ENCODE measurements around the gene FNIP2. TPM values are rescaled to one million over a fixed set of nuclear protein-coding genes. Genes with fewer than 3 reads are reported as not detected.
A peak's percentile ranks its signal among the peaks of the same experiment; 100 is the strongest.
"Not testable (repeated sequence)": the region's sequence is repeated elsewhere in the genome, so short reads cannot be mapped to it uniquely, and the experiment has no call there.

The FNIP2 gene
- polyA plus RNA-seq, 6 donors from 2014 or later = not detected

DNA sequence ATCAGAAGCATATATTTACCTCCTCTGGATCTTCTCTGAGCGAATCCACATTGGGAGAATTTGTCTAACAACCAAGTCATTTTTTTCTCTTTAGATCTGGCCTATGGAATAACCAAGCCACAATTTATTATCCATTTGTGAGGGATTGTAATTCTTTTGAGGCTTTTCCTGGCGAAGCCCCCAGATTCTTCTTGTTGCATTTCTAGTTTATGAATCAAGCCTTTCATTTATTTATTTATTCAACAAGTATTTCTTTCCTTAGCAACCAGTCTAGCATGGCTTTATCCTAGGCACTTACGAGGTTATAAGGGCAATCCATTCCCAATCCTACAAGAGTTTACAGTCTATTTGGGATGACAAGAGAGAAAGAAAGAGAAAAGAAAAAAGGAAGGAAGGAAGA, 18.4 kb upstream of the FNIP2 start:
- ATAC-seq (ENCODE audit: low read depth in 2 of 2) = no peak
- Mint-ChIP-seq H3K9me3 (peaks cover 0 to 7% (median 1%) of the 10 kb centered on the region in 7 donors), H3K4me1 (no peaks in the 10 kb centered on the region), H3K27me3 (peaks cover 35 to 45% (median 41%) of the 10 kb centered on the region in 3 donors), H3K27ac (no peak overlapping the region), H3K36me3 (no peaks in the 10 kb centered on the region), H3K4me3 (no peak overlapping the region)
- no peak for DNase-seq

DNA sequence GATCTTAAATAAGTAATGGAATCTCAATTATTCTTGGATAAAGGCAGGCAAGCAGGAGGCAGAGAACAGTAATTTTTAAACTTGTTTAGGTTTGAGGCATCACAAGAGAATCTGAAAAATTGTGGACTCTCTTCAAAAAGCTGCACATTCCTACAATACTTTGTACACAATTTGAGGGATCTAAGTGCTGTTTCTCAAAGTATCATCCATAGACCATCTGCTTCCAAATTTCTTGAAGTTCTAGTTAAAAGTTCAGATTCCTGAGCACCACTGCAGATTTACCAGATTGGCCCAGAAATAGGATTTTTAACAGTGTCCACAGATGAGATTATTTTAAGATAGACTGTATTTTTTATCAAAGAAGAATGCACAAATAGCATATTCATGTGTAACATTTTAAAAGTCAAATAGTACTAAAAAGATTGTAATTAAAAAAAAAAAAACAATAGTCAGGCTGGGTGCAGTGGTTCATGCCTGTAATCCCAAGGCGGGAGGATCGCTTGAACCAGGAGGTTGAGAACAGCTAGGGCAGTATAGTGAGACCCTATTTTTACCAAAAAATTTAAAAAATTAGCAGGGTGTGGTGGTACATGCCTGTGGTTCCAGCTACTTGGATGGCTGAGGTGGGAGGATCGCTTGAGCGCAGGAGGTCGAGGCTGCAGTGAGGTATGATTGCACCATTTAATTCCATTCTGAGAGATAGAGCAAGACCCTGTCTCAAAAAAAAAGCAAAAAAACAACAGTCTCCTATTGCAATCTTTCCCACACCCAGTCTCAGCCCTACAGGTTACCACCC, 14.2 kb upstream of the FNIP2 start:
- Mint-ChIP-seq H3K4me3 (no peak overlapping the region), H3K4me1 (no peaks in the 10 kb centered on the region), H3K27ac (no peak overlapping the region), H3K36me3 (peaks cover 0 to 24% of the 10 kb centered on the region in 2 donors), H3K27me3 (peaks cover 45 to 66% (median 60%) of the 10 kb centered on the region in 3 donors), H3K9me3 (peaks cover 4 to 27% (median 17%) of the 10 kb centered on the region in 7 donors)
- ATAC-seq (ENCODE audit: low read depth in 2 of 2) (no peak), DNase-seq (no peak)

DNA sequence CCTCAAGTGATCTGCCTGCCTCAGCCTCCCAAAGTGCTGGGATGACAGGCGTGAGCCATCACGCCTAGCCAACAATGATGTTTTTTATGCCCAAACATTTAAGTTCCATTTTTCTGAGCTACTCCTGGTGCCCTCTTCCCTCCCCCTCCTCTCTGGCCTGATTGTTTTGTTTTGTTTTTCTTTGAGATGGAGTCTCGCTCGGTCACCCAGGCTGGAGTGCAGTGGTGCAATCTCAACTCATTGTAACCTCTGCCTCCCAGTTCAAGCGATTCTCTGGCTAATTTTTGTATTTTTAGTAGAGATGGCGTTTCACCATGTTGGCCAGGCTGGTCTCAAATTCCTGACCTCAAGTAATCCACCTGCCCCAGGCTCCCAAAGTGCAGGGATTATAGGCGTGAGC, 13.0 kb upstream of the FNIP2 start:
- H3K27ac Mint-ChIP-seq = not testable (repeated sequence)

DNA sequence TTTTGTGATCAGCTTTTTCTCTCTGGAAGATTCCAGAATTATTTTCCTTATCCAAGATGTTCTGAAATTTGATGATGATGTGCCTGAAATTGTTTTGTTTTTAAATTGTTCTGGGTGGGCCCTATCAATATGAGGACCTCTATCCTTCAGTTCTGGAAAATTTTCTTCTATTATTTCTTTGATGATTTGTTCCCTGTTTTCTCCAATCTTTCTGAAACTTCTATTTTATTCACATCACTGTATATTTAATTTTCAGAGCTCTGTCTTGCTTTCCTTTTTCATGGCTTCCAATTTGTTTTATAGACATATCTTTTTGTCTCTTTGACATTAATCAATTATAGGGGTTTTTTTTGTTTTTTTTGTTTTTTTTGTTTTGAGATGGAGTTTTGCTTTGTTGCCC, 12.2 kb upstream of the FNIP2 start:
- Mint-ChIP-seq H3K9me3 (peaks cover 4 to 27% (median 19%) of the 10 kb centered on the region in 7 donors), H3K36me3 (peaks cover under 1 to 24% of the 10 kb centered on the region in 2 donors), H3K27me3 (peaks cover 48 to 66% (median 57%) of the 10 kb centered on the region in 3 donors), H3K4me3 (no peak overlapping the region), H3K4me1 (no peaks in the 10 kb centered on the region), H3K27ac (no peak overlapping the region)
- ATAC-seq (ENCODE audit: low read depth in 2 of 2) (no peak), DNase-seq (no peak)

More for the DNA sequence above, 13.0 kb upstream of the FNIP2 start:
- ATAC-seq (ENCODE audit: low read depth in 2 of 2); H3K4me1 Mint-ChIP-seq; DNase-seq; H3K4me3 Mint-ChIP-seq: not testable (repeated sequence)
- Mint-ChIP-seq H3K9me3 (peaks cover 4 to 27% (median 18%) of the 10 kb centered on the region in 7 donors), H3K36me3 (peaks cover 0 to 24% of the 10 kb centered on the region in 2 donors), H3K27me3 (peaks cover 46 to 64% (median 57%) of the 10 kb centered on the region in 3 donors)

DNA sequence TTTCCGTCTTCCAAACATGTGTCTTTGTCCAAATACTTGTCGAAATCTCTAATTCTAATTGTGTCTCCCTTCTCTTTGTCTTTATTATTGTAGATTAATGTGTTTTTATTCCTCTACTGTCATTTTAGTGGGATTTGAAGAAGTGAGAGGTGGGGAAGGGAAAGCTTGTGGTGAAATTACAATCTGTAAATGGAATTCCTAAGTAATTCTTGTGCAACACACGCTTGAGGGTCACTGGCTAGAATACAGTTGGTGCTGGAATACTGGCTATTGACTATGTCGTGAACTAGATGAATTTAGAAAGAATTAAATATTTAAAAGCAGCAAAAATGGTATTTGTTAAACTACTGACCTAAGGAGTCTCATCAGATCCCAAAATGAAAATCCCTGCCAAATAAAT, 10.7 kb upstream of the FNIP2 start:
- Mint-ChIP-seq H3K36me3 (peaks cover 4 to 24% of the 10 kb centered on the region in 2 donors), H3K4me3 (no peak overlapping the region), H3K27me3 (peaks cover 64 to 81% (median 73%) of the 10 kb centered on the region in 3 donors), H3K4me1 (no peaks in the 10 kb centered on the region), H3K27ac (no peak overlapping the region), H3K9me3 (peaks cover 4 to 27% (median 19%) of the 10 kb centered on the region in 7 donors)
- no peak for DNase-seq
- no peak for ATAC-seq (ENCODE audit: low read depth in 2 of 2)

DNA sequence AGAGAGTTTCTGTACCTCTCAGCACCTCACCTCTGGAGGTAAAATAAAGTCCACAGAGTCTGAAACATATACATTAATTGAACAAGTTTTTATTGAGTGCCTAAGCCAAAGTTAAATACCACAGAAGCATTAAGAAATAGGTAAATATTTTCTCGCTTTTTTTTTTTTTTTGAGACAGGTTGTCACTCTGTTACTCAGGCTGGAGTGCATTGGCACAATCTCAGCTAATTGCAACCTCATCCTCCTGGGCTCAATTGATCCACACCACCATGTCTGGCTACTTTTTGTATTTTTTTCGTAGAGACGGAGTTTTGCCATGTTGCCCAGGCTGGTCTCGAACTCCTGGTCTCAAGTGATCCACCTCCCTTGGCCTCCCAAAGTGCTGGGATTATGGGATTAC, 10.1 kb upstream of the FNIP2 start:
- Mint-ChIP-seq H3K4me3 (no peak overlapping the region), H3K27me3 (peaks cover 69 to 87% (median 77%) of the 10 kb centered on the region in 3 donors), H3K36me3 (peaks cover 4 to 24% of the 10 kb centered on the region in 2 donors), H3K4me1 (no peaks in the 10 kb centered on the region), H3K27ac (no peak overlapping the region), H3K9me3 (peaks cover 4 to 27% (median 19%) of the 10 kb centered on the region in 7 donors)
- DNase-seq = no peak
- ATAC-seq (ENCODE audit: low read depth in 2 of 2) = no peak

DNA sequence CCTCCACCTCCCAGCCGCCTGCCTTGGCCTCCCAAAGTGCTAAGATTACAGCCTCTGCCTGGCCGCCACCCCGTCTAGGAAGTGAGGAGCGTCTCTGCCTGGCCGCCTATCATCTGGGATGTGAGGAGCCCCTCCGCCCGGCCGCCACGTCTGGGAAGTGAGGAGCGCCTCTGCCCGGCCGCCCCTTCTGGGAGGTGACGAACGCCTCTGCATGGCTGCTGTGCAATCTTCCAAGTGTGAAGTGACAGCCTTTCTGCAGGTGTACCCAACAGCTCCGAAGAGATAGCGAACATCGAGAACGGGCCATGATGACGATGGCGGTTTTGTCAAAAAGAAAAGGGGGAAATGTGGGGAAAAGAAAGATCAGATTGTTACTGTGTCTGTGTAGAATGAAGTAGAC, 9.3 kb upstream of the FNIP2 start:
- not testable (repeated sequence) for DNase-seq; H3K4me3 Mint-ChIP-seq; ATAC-seq (ENCODE audit: low read depth in 2 of 2); H3K4me1 Mint-ChIP-seq; H3K27ac Mint-ChIP-seq
- Mint-ChIP-seq H3K9me3 (peaks cover 4 to 27% (median 19%) of the 10 kb centered on the region in 7 donors), H3K27me3 (peaks cover 68 to 88% (median 77%) of the 10 kb centered on the region in 3 donors), H3K36me3 (peaks cover 4 to 24% of the 10 kb centered on the region in 2 donors)

DNA sequence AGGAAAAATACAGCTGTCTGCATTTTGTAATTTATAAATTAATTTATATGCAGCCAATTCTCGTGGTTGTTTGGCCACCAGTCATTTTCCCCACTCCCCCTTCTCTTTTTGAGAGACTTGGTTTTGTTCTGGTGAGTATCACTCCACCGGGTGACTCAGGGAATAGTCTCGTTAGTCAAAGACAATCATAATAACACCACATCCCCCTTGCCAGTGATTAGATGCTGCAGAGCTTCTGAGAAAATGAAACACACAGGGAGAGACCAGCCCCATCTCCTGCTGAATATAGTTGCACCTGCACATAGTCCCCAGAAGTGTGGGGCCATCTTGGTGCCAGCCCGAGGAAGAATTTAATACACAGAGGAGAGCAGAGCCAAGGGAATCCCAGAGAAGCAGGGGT, 8.0 kb upstream of the FNIP2 start:
- Mint-ChIP-seq H3K36me3 (peaks cover 4 to 24% of the 10 kb centered on the region in 2 donors), H3K4me3 (no peak overlapping the region), H3K4me1 (no peaks in the 10 kb centered on the region), H3K27ac (no peak overlapping the region), H3K27me3 (peaks cover 62 to 85% (median 74%) of the 10 kb centered on the region in 3 donors), H3K9me3 (peaks cover 4 to 25% (median 18%) of the 10 kb centered on the region in 7 donors)
- DNase-seq = no peak
- ATAC-seq (ENCODE audit: low read depth in 2 of 2) = no peak

DNA sequence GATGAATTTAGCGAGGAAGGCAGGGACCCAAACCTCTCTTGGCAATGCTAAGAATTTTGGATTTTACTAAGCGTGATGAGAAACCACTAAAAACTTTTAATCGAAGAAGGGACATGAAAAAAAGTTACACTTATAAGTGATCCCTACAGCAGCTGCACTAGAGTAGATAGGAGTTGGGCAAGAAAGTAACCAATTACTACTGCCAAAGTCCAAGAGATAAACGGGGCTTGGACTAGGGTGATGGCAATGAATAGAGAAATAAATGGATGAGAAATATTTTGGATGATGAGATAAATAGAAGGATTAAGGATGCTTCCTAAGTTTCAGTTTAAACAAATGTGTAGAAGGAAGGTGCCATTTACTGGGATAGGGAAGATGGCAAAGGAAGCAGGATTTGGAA, 6.3 kb upstream of the FNIP2 start:
- no peak overlapping the region for H3K4me3 Mint-ChIP-seq
- H3K4me1 Mint-ChIP-seq = no peaks in the 10 kb centered on the region
- H3K36me3 Mint-ChIP-seq = peaks cover 4 to 8% of the 10 kb centered on the region in 2 donors
- peaks cover 68 to 84% (median 74%) of the 10 kb centered on the region in 3 donors for H3K27me3 Mint-ChIP-seq
- no peak overlapping the region for H3K27ac Mint-ChIP-seq
- DNase-seq (no peak), ATAC-seq (ENCODE audit: low read depth in 2 of 2) (no peak)
- peaks cover 0 to 9% (median 4%) of the 10 kb centered on the region in 7 donors for H3K9me3 Mint-ChIP-seq

DNA sequence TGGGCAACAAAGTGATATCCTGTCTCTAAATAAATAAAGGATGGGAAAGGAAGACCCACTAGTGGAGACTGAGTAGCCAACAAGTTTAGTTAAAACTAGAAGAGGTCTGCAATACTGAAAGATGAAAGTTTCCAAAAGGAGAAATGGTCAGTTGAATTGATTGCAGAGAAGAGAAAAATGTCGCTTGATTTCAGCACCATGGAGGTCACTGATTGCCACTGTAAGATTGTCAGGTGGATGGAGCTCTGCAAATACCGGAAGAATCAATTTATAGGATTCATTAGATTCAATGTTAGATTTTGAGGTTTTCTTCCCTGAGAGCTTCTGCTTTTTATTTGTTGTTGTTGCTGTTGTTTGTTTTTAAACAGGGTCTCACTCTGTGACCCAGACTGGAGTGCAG, 5.4 kb upstream of the FNIP2 start:
- H3K4me1 Mint-ChIP-seq = peaks cover 0 to 7% (median 7%) of the 10 kb centered on the region in 3 donors
- no peak for ATAC-seq (ENCODE audit: low read depth in 2 of 2)
- H3K27ac Mint-ChIP-seq = no peak overlapping the region
- peaks cover 70 to 85% (median 73%) of the 10 kb centered on the region in 3 donors for H3K27me3 Mint-ChIP-seq
- no peak for DNase-seq
- H3K36me3 Mint-ChIP-seq = peaks cover 0 to 4% of the 10 kb centered on the region in 2 donors
- H3K9me3 Mint-ChIP-seq = peaks cover 0 to 9% (median 0%) of the 10 kb centered on the region in 7 donors
- H3K4me3 Mint-ChIP-seq = no peak overlapping the region

DNA sequence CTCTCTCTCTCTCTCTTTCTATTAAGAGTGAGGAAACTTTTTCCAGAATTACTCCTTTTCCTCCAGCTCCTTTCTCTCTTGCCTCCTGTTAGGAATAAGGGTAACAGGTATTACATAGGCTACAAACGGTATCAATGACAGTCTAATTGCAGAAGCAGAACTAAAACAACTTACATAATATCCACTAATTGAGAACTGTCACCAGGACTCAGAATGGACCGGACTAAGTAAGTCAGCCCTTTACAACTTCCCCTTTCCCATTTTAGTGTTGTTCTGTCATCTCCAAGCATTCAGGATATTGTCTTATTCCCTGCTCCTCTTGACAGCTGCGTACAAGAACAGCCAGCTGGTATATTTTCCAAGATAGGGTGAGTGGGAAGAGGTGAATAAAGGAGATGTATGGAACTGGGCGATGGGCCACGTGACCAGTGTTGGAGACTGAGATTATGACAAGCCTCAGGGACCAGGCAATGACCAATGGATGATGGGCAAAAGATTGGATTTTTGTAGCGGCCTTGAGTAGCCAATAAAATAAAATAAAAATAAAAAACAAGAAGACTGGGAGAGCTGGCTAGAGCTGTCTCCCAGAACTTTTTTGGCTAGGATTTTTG, 2.3 kb upstream of the FNIP2 start:
- Mint-ChIP-seq H3K27ac (no peak overlapping the region), H3K36me3 (peaks cover 0 to 4% of the 10 kb centered on the region in 2 donors), H3K4me1 (peaks cover 5 to 12% (median 12%) of the 10 kb centered on the region in 3 donors), H3K4me3 (no peak overlapping the region), H3K9me3 (peaks cover 0 to 6% (median 0%) of the 10 kb centered on the region in 7 donors), H3K27me3 (peaks cover 73 to 85% (median 77%) of the 10 kb centered on the region in 3 donors)
- DNase-seq = no peak
- no peak for ATAC-seq (ENCODE audit: low read depth in 2 of 2)

DNA sequence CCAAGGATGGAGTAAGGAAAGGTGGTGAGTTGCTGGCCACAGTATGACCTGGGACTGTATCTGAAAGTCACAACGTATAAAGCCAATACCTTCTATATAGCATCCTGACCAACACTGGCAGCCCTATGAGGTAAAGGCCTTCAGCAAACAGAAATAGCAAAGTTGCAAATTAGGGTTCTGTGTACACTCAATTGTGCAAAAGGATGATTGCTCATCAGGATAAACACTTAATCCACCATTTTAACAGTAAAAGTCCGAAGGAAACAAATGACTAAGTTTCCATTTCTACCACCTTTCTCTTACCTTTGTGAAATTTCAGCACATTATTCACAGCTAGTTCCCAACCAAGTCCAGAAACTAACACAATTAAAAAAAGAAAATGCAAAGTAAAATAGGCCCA, 1.4 kb upstream of the FNIP2 start:
- ATAC-seq (ENCODE audit: low read depth in 2 of 2) = no peak
- Mint-ChIP-seq H3K36me3 (no peaks in the 10 kb centered on the region), H3K4me1 (peaks cover 5 to 12% (median 12%) of the 10 kb centered on the region in 3 donors), H3K9me3 (peaks cover 0 to 8% (median 1%) of the 10 kb centered on the region in 7 donors), H3K27ac (no peak overlapping the region), H3K27me3 (peaks cover 73 to 85% (median 77%) of the 10 kb centered on the region in 3 donors), H3K4me3 (peak overlapping the region in 5 of 8 donors; percentile 75 to 89 (median 84))
- no peak for DNase-seq

DNA sequence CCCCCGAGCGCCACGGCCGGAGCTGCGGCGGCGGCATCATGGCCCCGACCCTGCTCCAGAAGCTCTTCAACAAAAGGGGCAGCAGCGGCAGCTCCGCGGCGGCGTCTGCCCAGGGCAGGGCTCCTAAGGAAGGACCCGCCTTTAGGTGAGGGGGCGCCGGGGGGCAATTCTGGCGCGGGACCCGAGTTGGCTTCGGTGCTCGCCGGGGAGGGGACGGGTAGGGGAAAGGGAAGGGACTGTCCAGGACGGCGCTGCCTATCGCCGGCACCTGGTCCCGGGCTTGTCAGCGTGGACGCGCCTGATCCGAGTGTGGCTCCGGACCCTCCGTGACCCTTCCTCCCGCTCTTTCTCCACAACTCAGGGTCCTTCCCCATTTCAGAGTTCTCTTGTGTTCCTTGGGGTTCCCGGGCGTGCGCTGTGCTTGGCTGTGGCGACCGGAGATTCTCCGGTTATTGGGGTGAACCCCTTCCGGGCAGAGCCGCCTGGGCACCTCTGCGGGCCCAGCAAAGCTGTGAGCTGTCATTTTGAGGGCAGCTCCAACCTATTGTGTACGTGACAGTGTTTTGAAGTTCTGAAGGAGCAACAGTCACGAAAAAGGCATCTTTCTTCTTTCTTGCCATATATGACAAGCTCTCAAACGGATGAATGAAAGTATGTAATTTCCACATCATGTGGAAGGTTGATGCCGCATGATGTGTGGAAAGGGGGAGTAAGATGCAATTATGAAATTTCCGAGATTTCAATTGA, 522 bp downstream of the FNIP2 start:
- Mint-ChIP-seq H3K4me1 (peaks cover 5 to 12% (median 12%) of the 10 kb centered on the region in 3 donors), H3K36me3 (peaks cover 0 to 5% of the 10 kb centered on the region in 2 donors), H3K9me3 (peaks cover 0 to 18% (median 10%) of the 10 kb centered on the region in 7 donors), H3K4me3 (peak overlapping the region; percentile 76 to 93 (median 90)), H3K27ac (peak overlapping the region in 1 of 6 donors; percentile 83), H3K27me3 (peaks cover 66 to 77% (median 77%) of the 10 kb centered on the region in 3 donors)
- ATAC-seq (ENCODE audit: low read depth in 2 of 2) = peak; percentile 18 to 22
- peak; percentile 16 for DNase-seq

All from naive B cell (primary cell).